Lower lobe of right lung (tissue), 2 donors: ENCODE data around the gene DEGS2. TPM values are rescaled to one million over a fixed set of nuclear protein-coding genes. Genes with fewer than 3 reads are reported as not detected.

Experiments
- ATAC-seq, 2 donors: fragments of 200-7000 bp; cut with Tn5 transposase; one replicate each; pipeline ENCODE4 v1.9.1; 2020 to 2022; ENCODE audit warnings: mild to moderate bottlenecking in 2 of 2, moderate library complexity in 2 of 2
- DNase-seq: peaks from one replicate; pipeline ENCODE4 v3.0.0-alpha.2; 2020
- H3K27ac ChIP-seq: fragments of 200-600 bp; one replicate; pipeline ENCODE4 v1.8.0; 2022
- H3K27me3 ChIP-seq: fragments of 200-600 bp; one replicate; pipeline ENCODE4 v1.8.0; 2022; ENCODE audit warnings: low read depth
- H3K36me3 ChIP-seq: fragments of 200-600 bp; one replicate; pipeline ENCODE4 v1.8.0; 2022; ENCODE audit warnings: mild to moderate bottlenecking
- H3K4me1 ChIP-seq: fragments of 200-600 bp; one replicate; pipeline ENCODE4 v1.8.0; 2022
- H3K4me3 ChIP-seq: fragments of 200-600 bp; one replicate; pipeline ENCODE4 v1.8.0; 2022; ENCODE audit warnings: mild to moderate bottlenecking
- H3K9me3 ChIP-seq: fragments of 200-600 bp; one replicate; pipeline ENCODE4 v1.8.0; 2022
- CTCF ChIP-seq: fragments of 200-600 bp; IDR thresholded peaks from one replicate; pipeline ENCODE4 v1.8.0; 2022; ENCODE audit warnings: antibody characterized with exemption, mild to moderate bottlenecking
- intact Hi-C: fragments of 100-400 bp; cut with DNase I; formaldehyde crosslinking; loops from one replicate; pipeline ENCODE4 v1.11.0; 2022
- total RNA-seq: library from RNA; stranded (reverse); fragmentation: NEBNext Ultra II Directional; extraction: Animal tissue kit (Norgen Biotek cat#: 25700); gene quantifications from one replicate; pipeline ENCODE4 v1.2.1, GENCODE V29; 2021
- donor health status: DM: no; HTN: yes; CAD: no; lungs with severe emphysema.

The DEGS2 gene
- total RNA-seq, 1 donor from 2014 or later, result 5.8 TPM

GRCh38 chr14:100172811-100173210 lies 13.4 kb upstream of the DEGS2 start:
- no peak for TF ChIP-seq CTCF
- Histone ChIP-seq H3K4me1 (no peaks in the 10 kb centered on the region), H3K27me3 (no peaks in the 10 kb centered on the region), H3K9me3 (no peaks in the 10 kb centered on the region), H3K27ac (no peak overlapping the region), H3K4me3 (no peak overlapping the region), H3K36me3 (no peaks in the 10 kb centered on the region)
- no peak for ATAC-seq
- intact Hi-C loops, result no loop called here
- DNase-seq, result no peak

GRCh38 chr14:100170880-100171279 lies 11.4 kb upstream of the DEGS2 start:
- Histone ChIP-seq H3K9me3 (no peaks in the 10 kb centered on the region), H3K27me3 (no peaks in the 10 kb centered on the region), H3K4me1 (peaks cover 8% of the 10 kb centered on the region), H3K36me3 (no peaks in the 10 kb centered on the region), H3K4me3 (no peak overlapping the region), H3K27ac (no peak overlapping the region)
- ATAC-seq, result no peak
- TF ChIP-seq CTCF, result no peak
- no peak for DNase-seq
- intact Hi-C loops, result no loop called here

GRCh38 chr14:100168506-100168905 lies 9.1 kb upstream of the DEGS2 start:
- intact Hi-C loops, result no loop called here
- Histone ChIP-seq H3K27me3 (no peaks in the 10 kb centered on the region), H3K27ac (no peak overlapping the region), H3K4me1 (peaks cover 8% of the 10 kb centered on the region), H3K9me3 (no peaks in the 10 kb centered on the region), H3K36me3 (no peaks in the 10 kb centered on the region), H3K4me3 (no peak overlapping the region)
- no peak for DNase-seq
- no peak for TF ChIP-seq CTCF
- ATAC-seq, result no peak

- peaks cover 8% of the 10 kb centered on the region for H3K4me1 ChIP-seq
- no peak for TF ChIP-seq CTCF
- peak overlapping the region; percentile 42 for H3K4me3 ChIP-seq
- no peak overlapping the region for H3K27ac ChIP-seq
- no peaks in the 10 kb centered on the region for H3K9me3 ChIP-seq
- intact Hi-C loops, result no loop called here
- no peaks in the 10 kb centered on the region for H3K36me3 ChIP-seq
- peaks cover 3% of the 10 kb centered on the region for H3K27me3 ChIP-seq
- ATAC-seq (peak; percentile 16 to 36), DNase-seq (no peak)
Observed at GRCh38 chr14:100165831-100166440, 6.5 kb upstream of the DEGS2 start.

GRCh38 chr14:100165376-100165775 lies 5.9 kb upstream of the DEGS2 start:
- peaks cover 9% of the 10 kb centered on the region for H3K27me3 ChIP-seq
- no peak overlapping the region for H3K27ac ChIP-seq
- DNase-seq (no peak), ATAC-seq (peak; percentile 76 to 79)
- no peaks in the 10 kb centered on the region for H3K9me3 ChIP-seq
- H3K4me1 ChIP-seq, result peaks cover 8% of the 10 kb centered on the region
- no peak overlapping the region for H3K4me3 ChIP-seq
- intact Hi-C loops, result no loop called here
- no peak for TF ChIP-seq CTCF
- no peaks in the 10 kb centered on the region for H3K36me3 ChIP-seq

- Histone ChIP-seq H3K4me3 (no peak overlapping the region), H3K27me3 (peaks cover 33% of the 10 kb centered on the region), H3K36me3 (no peaks in the 10 kb centered on the region), H3K4me1 (peaks cover 21% of the 10 kb centered on the region), H3K9me3 (no peaks in the 10 kb centered on the region), H3K27ac (no peak overlapping the region)
- intact Hi-C loops, result no loop called here
- no peak for ATAC-seq
- no peak for DNase-seq
- no peak for TF ChIP-seq CTCF
Observed at GRCh38 chr14:100160534-100160916, 1.1 kb upstream of the DEGS2 start.
